ENCODE data around the gene MYT1.

MYT1 gene

DNA sequence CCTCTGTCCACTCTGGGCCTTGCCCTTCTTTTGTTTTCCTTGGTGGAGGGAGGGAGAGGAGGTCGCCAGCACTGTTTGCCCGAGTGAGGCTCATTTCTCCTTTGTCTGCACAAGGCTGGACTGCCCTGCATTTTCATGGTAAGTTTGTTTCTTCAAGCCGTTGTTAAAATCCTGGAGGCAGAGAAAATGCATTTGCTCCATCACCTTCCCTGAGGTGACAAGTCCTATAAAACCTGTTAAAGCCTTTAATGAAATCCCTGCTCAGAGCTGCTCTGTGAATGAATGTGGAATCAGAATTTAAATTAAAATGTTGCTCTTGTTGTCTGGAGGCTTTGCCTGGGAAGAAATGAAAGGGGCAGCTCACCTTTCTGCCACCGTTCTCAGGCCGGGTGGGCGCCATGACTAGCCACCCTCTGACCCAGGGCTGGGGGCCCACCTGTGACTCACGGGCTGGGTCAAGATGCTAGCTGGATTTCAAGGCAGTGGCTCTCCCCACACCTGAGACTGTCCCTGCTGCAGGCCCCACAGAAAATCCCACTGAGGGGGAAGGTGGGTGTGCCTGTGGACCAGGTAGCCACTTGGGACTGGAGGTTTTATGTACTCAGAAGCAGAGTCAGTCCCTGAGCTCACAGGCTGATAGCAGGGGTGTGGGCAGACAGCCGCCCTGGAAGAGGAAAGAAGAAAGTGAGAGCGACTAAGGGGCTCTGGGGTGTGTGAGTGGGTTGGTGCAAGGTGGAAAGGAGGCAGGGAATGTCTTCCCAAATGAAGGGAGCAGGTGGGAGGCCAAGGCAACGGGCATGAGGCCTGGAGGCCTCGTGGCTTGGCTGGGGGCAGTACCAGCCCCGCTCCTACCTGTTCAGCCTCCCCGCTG is 24.0 kb upstream of the MYT1 start:
- DNase-seq = no peak

DNA sequence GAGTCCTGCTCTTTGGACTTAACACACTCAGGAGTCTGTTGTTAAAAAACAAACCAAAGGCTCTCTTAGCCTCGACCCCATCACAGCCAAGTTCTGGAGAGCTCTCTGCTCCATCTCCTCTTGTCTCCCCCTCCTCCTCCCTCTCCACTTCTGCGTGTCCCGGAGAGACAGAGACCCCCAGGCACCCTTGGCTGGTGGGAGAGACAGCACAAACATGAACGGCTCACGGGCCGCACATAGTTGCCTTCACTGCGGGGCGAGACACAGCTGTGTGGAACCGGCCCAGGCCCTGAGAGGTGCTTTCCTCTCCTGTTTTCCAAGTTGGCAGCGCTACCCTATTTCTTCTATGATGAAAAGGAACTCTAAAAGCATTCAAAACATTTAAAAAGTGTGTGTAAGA is 23.3 kb upstream of the MYT1 start:
- no peak for DNase-seq

DNA sequence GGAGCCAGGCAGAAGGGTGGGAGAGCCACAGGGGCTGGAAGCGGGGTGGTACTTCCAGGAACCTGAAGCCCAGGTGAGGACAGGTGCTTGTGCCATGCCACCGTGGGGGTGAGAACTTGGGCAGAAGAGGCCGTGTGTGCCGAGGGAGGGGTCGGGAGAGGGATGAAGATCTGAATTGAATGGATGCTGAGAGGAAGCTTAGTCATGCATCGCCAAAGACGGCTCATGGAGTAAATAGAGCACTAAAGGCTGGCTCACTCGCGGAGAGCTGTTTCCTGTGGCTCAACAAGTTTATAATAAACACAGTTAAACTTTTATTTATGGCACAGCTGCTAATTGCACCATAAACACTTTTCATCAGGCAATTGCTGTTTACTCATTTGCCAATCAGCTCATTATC is 21.7 kb upstream of the MYT1 start:
- DNase-seq = no peak

DNA sequence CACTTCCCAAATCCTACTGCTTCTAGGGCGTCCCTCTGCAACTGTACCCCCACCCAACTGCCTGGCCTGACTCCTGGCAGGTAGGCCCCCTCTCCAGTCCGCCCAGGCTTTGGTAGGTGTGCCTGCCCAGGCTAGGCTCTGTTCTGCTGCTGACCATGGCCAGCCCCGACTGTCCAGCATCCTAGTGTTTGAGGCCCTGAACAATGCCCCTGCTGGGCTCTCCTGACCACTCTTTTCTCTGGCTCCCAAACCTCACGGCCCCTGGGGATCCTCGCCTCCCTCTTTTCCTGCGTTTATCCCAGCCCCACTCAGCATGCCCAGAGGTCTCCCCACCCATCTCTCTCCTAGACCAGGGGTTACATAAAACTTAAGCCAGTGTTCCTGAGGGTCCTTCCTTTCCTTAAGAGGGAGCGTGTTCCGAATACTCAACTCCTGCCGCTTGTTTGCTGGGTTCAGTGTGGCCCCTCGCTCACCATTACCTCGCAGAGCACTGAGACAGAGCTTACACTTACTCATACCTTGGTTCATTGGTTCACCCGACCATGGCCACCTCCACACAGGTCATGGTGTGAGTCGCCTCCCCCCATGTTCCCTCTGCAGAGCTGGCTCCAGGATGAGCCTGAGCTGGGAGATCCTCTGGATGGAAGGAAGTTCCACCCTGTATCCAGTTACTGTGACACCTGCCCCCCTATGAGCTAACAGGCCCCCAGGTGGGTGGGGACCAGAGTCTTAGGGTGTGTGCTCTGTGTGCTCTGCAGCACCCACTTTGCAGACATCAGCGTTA is 21.0 kb upstream of the MYT1 start:
- no peak for DNase-seq

DNA sequence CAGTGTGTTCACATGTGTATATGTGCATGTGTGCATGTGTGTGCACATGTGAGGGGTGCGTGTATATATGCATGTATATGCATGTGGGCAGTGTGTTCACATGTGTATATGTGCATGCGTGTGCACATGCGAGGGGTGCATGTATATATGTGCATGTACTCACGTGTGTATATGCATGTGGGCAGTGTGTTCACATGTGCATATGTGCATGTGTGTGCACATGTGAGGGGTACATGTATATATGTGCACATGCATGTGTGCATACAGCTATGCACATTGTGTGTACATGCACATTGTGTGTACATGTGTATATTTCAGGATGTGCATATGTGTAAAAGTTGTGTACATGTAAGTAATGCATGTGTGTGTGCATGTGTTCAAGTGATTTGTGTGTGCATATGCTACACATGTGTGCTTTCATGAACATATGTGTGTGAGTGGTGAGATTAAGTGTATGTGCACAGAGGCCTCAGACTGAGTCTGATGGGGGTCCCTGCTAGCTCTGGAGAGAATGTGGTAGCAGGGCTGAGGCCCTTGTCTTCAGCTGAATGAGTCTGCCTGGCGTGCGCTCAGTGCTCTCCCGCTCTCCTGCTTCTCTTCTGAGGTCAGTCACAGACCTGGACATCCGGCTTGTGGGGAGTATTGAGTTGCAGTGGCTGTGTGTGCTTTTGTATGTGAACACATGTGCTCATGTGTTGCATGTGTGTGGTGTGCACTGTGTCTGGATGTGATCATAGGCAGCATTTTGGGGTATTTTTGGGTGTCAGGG is 19.9 kb upstream of the MYT1 start:
- no peak for DNase-seq

DNA sequence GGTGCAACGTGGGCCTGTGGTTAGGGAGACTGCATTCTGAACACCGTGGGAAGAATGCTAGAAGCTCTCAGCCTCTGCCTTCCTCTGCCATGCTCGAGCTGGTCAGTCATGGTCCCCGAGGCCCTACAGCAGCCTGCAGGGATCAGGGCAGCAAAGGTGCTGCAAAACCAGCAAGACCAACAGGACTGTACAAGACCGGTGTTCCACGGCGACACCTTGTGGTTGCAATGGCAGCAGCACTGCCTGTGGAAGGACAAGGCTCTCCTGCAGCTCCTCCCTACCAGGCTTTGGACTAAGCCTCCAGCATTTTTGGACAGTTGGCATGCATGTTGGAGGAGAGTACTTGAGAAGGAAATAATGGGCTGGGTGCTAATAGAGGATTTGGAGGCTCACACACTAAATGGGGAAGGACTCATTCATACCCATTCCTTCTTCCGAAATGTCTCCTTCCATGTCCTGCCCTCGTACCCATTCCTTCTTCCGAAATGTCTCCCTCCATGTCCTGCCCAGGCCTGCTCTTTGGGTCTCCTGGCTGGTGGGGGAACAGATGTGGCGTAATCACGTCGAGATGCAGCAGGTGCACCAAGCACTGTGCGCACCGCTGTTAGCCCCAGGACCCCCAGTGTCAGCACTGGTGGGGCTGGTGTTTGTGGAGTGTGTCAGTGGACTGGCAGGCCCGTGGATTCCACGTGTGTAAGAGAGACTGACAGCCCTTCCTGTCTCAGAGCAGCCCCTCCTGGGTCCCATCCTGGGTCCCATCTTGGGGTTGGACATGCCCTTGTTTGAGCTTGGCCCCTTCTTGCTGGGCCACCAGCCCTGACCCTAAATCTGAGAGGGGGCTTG is 18.6 kb upstream of the MYT1 start:
- no peak for DNase-seq

DNA sequence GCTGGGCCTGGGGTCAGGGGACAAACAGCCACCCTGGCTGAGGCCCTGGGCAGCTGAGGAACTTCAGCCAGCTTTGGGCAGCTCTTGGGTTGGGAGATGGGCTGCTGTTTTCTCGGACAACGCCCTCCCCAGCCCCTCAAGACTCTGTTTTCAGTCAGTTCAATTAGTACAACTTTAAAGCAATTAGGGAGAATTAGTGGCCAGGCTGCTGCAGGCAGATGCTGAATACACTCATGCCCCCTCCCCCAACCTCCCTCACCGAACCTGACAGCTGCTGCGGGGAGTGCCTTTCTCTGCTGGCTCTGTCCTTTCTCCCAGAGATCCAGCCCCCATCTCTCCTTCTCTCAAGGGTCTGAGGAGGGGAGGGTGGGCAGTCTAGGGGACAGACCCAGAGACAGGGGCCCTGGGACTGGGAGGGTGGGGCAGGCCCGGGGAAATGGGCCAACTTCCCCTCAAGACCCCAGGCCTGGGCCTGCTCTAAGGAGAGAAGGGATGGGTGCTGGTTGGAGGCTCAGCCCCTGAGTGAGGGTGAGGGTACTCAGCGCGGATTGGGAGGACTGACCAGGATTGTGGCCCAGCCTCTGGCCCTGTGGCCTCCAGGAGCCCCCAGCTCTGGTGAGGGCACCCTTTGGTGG is 17.8 kb upstream of the MYT1 start:
- no peak for DNase-seq

DNA sequence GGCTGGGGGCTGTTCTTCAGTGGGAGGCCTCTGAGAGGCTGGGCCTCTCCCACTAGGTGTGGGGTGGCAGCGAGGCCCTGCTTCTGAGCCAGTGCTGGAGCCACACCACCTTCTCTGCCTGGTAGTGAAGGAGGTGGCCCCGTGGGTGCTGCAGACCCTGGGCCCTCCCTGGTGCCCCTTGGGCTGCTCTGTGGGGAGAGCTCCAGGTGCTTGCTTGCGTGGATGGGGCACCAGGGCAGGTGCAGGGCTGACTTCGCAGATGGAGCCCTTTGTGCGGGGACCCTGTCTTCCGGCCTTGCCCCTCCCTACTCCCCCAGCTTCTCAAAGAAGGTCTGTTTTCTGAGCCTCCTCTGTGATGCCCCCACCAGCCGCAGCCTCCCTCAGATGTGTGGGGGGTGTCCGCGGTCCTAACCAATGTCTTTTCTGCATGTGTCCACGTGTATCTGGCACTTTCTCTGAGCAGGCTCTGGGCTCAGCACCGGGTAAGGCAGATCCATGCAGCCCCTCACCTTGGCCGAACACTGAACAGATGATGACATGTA is 17.2 kb upstream of the MYT1 start:
- no peak for DNase-seq

DNA sequence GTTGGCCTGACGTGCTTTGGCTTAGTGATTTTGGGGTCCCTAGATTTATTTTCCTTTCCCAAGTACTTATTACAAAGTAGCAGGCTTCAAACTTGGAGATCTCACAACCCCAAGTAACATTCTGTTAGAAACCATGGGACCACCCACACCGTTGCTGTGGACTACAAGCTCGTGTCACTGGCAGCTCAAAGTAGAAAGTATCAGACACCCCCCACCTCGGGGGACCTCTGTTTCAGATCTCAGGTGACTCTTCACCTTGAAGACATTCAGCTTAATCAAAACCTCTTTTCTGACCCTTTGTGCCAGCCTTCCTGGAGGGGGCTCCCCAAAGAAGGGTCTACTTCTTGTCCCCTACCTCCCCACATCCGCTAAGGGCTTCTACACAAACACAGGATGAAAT is 15.7 kb upstream of the MYT1 start:
- no peak for DNase-seq

DNA sequence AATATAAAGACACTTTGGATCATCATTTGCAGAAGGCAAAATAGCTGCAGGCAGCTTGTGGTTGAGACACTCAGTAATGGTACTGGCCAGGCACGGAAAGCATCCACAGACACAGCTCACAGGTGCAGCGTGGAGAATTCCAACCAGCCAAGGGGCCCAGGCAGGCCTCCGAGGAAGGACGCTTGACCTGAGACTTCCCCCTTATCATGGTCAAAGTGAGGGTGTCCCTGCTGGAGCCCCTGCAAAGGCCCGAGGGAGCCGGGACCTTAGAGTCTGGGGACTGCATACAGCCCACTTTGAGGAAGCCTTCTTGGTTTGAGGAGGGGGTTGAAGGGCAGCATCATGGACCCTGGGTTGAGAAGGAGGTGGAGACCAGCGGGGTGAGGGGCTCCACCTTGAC is 15.1 kb upstream of the MYT1 start:
- DNase-seq = no peak

DNA sequence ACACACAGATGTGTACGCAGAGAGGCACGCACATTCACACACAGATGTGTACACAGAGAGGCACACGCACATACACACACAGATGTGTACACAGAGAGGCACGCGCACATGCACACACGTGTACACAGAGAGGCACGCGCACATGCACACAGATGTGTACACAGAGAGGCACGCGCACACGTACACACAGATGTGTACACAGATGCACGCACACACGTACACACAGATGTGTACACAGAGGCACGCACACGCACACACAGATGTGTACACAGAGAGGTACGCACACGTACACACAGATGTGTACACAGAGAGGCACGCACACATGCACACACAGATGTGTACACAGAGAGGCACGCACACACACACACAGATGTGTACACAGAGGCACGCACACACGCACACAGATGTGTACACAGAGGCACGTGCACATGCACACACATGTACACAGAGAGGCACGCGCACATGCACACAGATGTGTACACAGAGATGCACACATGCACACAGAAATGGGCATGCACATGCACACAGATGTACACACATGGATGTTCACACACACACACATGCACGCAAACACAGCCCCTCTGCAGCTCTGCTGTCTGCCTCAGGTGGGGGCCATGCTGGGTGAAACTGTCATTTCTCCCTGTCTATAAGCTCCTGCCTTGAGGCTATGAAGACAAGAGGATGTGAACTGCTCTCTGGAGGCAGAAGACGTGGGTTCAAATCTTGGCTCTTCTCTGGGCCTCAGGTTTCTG is 14.3 kb upstream of the MYT1 start:
- no peak for DNase-seq

DNA sequence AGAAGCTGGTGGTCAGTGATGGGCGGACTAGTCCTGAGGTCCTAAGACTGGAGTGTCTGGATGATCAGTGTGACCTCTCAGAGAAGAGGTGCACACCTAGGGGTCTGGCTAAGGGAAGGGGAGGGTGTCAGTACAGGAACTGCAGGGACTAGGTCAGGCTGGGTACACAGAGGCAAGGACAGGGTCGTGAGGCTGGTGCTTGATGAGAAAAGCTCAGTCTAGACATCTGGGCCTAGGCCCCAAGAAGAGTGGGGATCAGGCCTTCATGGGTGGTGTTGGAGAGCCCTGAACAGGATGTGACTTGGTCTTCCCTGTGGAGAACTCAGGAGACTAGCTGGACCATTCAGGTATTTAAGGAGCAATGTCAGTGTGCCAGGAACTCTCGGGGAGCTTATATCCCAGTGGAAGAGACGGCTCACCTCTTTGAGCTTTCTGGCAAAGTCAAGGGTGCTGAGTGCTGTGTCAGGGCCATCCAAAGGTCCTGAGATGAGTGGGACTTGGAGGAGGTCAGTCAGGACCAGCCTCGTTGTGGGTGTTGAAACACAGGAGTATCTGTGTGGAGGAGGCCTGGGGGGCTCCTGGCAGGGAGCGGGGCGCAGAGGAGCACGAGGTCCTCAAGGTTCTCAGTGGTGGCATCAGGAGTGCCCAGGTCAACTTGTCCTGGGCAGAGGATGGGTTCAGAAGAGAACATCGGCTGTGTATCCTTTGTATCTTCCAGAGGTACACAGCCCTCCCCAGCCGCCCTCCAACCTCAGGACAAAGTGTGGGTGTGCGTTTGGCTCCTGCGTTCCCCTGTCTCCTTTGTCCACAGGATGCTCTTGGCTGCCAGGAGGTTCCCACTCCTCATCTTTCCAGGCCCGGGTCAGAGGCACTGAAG is 13.3 kb upstream of the MYT1 start:
- DNase-seq = no peak

DNA sequence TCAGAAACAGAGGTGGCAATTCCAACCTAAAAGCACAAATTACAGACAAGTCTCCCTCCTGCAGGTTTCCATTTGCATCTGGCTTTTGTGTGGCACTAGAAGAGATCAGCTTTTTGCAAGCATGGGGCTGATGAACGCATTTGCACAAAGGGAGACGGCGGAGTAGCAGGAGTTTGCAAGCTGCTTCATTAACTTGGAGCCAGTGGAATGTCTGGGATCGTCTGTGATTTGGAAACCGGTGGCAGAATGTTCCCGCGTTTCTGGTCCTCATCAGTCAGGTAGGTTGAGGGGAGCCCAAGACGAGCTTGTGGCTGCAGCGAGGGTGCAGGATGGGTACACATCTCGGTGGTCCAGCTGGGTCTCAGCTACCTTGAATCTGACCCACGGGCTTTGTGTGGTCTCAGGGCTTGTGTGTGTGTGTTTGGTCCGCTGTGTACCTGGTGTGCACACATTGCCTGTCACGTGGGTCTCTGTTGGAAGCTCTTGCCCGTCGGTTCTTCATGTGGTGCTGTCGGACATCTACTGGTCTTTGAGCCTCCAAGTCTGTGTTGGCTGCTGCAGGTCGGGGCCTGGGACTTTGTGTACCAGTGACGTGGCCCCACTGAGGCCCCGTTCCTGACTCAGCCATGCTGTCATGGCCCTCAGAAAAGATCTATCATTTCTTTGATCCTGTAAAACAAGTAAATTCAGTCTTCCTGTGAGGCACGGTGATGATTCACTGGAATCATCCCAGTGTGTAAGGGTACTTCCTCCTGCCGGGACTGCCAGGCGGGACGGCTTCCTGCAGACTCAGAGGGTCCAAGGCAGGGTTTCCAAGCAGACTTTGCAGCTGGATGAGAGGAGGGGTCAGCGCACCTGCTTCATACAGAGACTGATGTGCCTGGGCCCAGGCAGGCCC is 12.4 kb upstream of the MYT1 start:
- DNase-seq = no peak

DNA sequence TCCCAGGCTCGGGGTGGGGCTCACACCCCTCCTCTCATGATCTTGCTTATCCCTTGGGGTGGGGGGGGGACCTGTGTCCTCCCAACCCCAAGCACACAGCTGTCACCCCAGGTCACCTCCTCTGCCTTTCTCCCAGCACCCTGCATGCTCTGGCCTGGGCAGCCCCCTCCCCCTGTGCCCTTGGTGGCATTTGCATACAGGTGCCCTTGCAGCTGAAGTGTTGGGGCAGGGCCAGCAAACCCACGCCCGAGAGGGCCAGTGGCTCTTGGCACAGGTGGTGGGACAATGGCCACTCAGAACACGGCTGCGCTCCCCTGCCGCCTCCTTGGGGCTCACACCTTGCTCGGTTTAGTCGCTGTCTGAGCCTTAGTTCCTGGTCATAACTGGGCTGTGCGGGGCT is 11.3 kb upstream of the MYT1 start:
- DNase-seq = no peak

DNA sequence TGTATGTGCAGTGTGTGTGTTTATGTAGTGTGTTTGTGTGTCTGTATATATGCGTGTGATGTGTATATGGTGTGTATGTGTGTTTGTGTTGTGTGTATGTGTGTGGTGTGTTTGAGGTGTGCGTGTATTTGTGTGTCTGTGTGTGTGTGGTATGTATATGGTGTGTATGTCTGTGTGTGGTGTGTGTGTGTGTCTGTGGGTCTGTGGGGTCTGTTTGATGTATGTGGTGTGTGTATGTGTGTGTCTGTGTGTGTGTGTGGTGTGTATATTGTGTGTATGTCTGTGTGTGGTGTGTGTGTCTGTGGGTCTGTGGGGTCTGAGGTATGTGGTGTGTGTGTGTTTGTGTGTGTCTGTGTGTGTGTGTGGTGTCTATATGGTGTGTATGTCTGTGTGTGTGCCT is 10.8 kb upstream of the MYT1 start:
- DNase-seq = no peak

DNA sequence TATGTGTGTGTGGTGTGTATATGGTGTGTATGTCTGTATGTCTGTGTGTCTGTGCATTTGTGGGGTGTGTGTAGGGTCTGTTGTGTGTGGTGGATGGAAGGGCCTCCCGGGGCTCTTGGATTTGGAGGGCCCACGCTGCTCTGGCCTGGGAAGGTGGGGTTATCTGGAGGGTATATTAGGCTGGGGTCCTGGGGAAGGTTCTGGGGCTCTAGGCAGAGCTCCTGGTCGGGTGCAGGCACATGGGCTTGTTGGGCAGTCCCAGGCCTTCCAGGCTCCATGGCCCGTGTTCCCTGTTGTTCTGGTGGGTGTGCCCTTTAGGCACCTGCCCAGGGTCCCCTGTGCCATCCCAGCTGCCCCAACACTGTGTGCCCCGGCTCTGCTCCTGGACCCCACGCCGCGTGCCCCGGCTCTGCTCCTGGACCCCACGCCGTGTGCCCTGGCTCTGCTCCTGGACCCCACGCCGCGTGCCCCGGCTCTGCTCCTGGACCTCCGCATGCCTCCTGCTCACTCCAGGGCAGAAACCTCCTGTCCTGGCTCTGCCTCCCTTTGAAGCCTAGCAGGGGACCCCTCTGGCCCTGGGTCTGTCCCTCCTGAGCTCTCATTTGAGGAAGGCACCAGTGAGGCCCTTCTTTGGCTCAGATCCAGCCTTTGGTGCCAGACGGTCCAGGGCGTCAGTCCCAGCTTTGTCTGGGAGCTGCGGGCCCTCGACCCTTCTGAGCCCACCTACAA is 10.2 kb upstream of the MYT1 start:
- no peak for DNase-seq

DNA sequence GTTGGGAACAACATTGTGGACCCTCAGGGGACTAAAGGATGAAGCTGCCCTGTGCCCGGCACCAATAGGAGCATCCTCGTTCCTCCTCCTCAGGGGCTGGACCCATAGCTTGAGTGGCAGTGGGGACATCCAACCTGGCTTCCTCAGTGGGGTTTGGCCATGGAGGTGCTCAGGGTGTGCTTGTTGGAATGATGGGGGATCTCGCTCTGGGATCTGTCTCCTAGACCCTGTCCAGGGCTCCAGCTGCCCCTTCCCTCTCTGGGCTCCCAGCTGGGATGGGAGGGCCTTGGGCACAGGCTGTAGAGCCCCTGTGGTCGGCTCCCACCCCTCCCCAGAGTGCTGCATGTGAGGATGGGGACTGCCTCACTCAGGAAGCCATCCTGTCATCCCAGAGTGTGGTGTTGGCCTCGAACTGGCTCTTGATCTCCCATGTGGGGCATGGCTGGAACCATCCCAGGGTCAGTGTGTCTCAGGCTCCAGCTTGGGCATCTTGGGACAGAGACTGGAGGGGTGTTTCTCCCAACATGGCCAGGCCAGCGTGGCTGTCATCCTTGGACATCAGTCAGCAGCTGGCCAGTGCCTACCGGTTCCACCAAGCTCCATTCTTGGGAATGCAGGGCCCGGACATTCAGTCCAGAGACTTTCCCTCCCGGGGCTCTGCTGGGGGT is 9.5 kb upstream of the MYT1 start:
- DNase-seq = no peak
